ENCODE data around the gene TMEM130.
"Not testable (repeated sequence)": the region's sequence is repeated elsewhere in the genome, so short reads cannot be mapped to it uniquely, and the experiment has no call there.

Gene TMEM130

GRCh38 chr7:98852826-98853225 is 17.0 kb downstream of the TMEM130 start:
- TF ChIP-seq CTCF (conservative IDR thresholded peaks at IDR 0.05; ENCODE audit: low read depth, low read length), result no peak
- DNase-seq (ENCODE audit: low read depth), result no peak

GRCh38 chr7:98848918-98849317 is 20.9 kb downstream of the TMEM130 start:
- no peak for DNase-seq (ENCODE audit: low read depth)
- TF ChIP-seq CTCF (conservative IDR thresholded peaks at IDR 0.05; ENCODE audit: low read depth, low read length), result no peak
- H3K4me3 ChIP-seq (ENCODE audit: low read length), result no peak overlapping the region

More at GRCh38 chr7:98852826-98853225, 17.0 kb downstream of the TMEM130 start:
- H3K4me3 ChIP-seq (ENCODE audit: low read length), result no peak overlapping the region

GRCh38 chr7:98842552-98842951 is 27.3 kb downstream of the TMEM130 start:
- DNase-seq (ENCODE audit: low read depth); H3K4me3 ChIP-seq (ENCODE audit: low read length): not testable (repeated sequence)

GRCh38 chr7:98841179-98841997 is 28.4 kb downstream of the TMEM130 start:
- peak; percentile 95 for TF ChIP-seq CTCF (conservative IDR thresholded peaks at IDR 0.05; ENCODE audit: low read depth, low read length)
- no peak for DNase-seq (ENCODE audit: low read depth)
- no peak overlapping the region for H3K4me3 ChIP-seq (ENCODE audit: low read length)

GRCh38 chr7:98840722-98841121 is 29.1 kb downstream of the TMEM130 start:
- no peak overlapping the region for H3K4me3 ChIP-seq (ENCODE audit: low read length)
- no peak for DNase-seq (ENCODE audit: low read depth)

GRCh38 chr7:98840096-98840495 is 29.7 kb downstream of the TMEM130 start:
- no peak for DNase-seq (ENCODE audit: low read depth)
- H3K4me3 ChIP-seq (ENCODE audit: low read length), result no peak overlapping the region
- no peak for TF ChIP-seq CTCF (conservative IDR thresholded peaks at IDR 0.05; ENCODE audit: low read depth, low read length)

More at GRCh38 chr7:98840722-98841121, 29.1 kb downstream of the TMEM130 start:
- TF ChIP-seq CTCF (conservative IDR thresholded peaks at IDR 0.05; ENCODE audit: low read depth, low read length), result no peak

GRCh38 chr7:98837630-98837972 is 32.2 kb downstream of the TMEM130 start:
- H3K4me3 ChIP-seq (ENCODE audit: low read length), result no peak overlapping the region
- DNase-seq (ENCODE audit: low read depth), result no peak
- no peak for TF ChIP-seq CTCF (conservative IDR thresholded peaks at IDR 0.05; ENCODE audit: low read depth, low read length)
